Natural killer cell treated with Interleukin-12 subunit alpha and Interleukin-12 subunit beta and Interleukin-15 and Interleukin-18, amount 100 ng/mL, for 72 hours (primary cell): ENCODE data around the gene ATRNL1. TPM values are rescaled to one million over a fixed set of nuclear protein-coding genes. Genes with fewer than 3 reads are reported as not detected.
"Not testable (repeated sequence)": the region's sequence is repeated elsewhere in the genome, so short reads cannot be mapped to it uniquely, and the experiment has no call there.

Source experiments
- ATAC-seq, 2 donors: fragments of 150-1000 bp; cut with Tn5 transposase in 1 of 2; sonication (Bioruptor Pico), chemical (Tn5 transposase) in 1 of 2; 2 replicates each; pipeline ENCODE4 v1.10.0; 2021
- DNase-seq: peaks from one replicate; pipeline ENCODE4 v3.0.0; 2022; ENCODE audit warnings: low spot score
- H3K27ac Mint-ChIP-seq, 2 donors: 1 replicate in 1 of 2; 2 replicates in 1 of 2; pipeline ENCODE4 v1.8.0; 2022; ENCODE audit warnings: mixed read lengths in 2 of 2, mild to moderate bottlenecking in 1 of 2, moderate library complexity in 1 of 2
- H3K27me3 Mint-ChIP-seq, 2 donors: 1 replicate in 1 of 2; 2 replicates in 1 of 2; pipeline ENCODE4 v1.8.0; 2022; ENCODE audit warnings: mixed read lengths in 2 of 2
- H3K36me3 Mint-ChIP-seq: one replicate; pipeline ENCODE4 v1.8.0; 2022; ENCODE audit warnings: mixed read lengths
- H3K4me1 Mint-ChIP-seq, 2 donors: 1 replicate in 1 of 2; 2 replicates in 1 of 2; pipeline ENCODE4 v1.8.0; 2022; ENCODE audit warnings: low read depth in 2 of 2, mixed read lengths in 2 of 2, mild to moderate bottlenecking in 1 of 2
- H3K4me3 Mint-ChIP-seq: one replicate; pipeline ENCODE4 v1.8.0; 2022; ENCODE audit warnings: mixed read lengths
- H3K9me3 Mint-ChIP-seq: 2 replicates; pipeline ENCODE4 v1.8.0; 2022; ENCODE audit warnings: mixed read lengths
- total RNA-seq, 2 donors: library from RNA; stranded (reverse); gene quantifications; one replicate each; pipeline ENCODE4 v1.2.3, GENCODE V29; 2022

Gene ATRNL1
- total RNA-seq, 2 donors from 2014 or later = not detected

GRCh38 chr10:115105411-115105810 is 12.2 kb downstream of the ATRNL1 start:
- not testable (repeated sequence) for ATAC-seq, H3K4me3 Mint-ChIP-seq, H3K27ac Mint-ChIP-seq, H3K36me3 Mint-ChIP-seq, H3K9me3 Mint-ChIP-seq, DNase-seq, H3K4me1 Mint-ChIP-seq
- peaks cover 0 to 11% of the 10 kb centered on the region in 2 donors for H3K27me3 Mint-ChIP-seq

GRCh38 chr10:115107830-115108229 is 14.7 kb downstream of the ATRNL1 start:
- no peaks in the 10 kb centered on the region for H3K4me1 Mint-ChIP-seq
- H3K27ac Mint-ChIP-seq = no peak overlapping the region
- H3K9me3 Mint-ChIP-seq = no peaks in the 10 kb centered on the region
- DNase-seq = no peak
- no peak overlapping the region for H3K4me3 Mint-ChIP-seq
- H3K27me3 Mint-ChIP-seq = peaks cover 0 to 17% of the 10 kb centered on the region in 2 donors
- peaks cover 4% of the 10 kb centered on the region for H3K36me3 Mint-ChIP-seq
- ATAC-seq = no peak

GRCh38 chr10:115117301-115117700 is 24.1 kb downstream of the ATRNL1 start:
- no peaks in the 10 kb centered on the region for H3K36me3 Mint-ChIP-seq
- no peaks in the 10 kb centered on the region for H3K4me1 Mint-ChIP-seq
- no peak overlapping the region for H3K27ac Mint-ChIP-seq
- no peak for DNase-seq
- ATAC-seq = no peak
- H3K4me3 Mint-ChIP-seq = no peak overlapping the region
- H3K27me3 Mint-ChIP-seq = peaks cover 7 to 13% of the 10 kb centered on the region in 2 donors
- H3K9me3 Mint-ChIP-seq = no peaks in the 10 kb centered on the region

- ATAC-seq (no peak), DNase-seq (no peak)
- H3K9me3 Mint-ChIP-seq = no peaks in the 10 kb centered on the region
- no peaks in the 10 kb centered on the region for H3K36me3 Mint-ChIP-seq
- H3K4me1 Mint-ChIP-seq = no peaks in the 10 kb centered on the region
- H3K4me3 Mint-ChIP-seq = no peak overlapping the region
- H3K27ac Mint-ChIP-seq = no peak overlapping the region
- peaks cover 7 to 8% of the 10 kb centered on the region in 2 donors for H3K27me3 Mint-ChIP-seq
Measured at GRCh38 chr10:115118346-115118745, 25.2 kb downstream of the ATRNL1 start.

- Mint-ChIP-seq H3K4me1 (no peaks in the 10 kb centered on the region), H3K27ac (no peak overlapping the region), H3K36me3 (no peaks in the 10 kb centered on the region), H3K27me3 (no peaks in the 10 kb centered on the region), H3K9me3 (no peaks in the 10 kb centered on the region), H3K4me3 (no peak overlapping the region)
- ATAC-seq (no peak), DNase-seq (no peak)
Measured at GRCh38 chr10:115125505-115125904, 32.3 kb downstream of the ATRNL1 start.

GRCh38 chr10:115129752-115130151 is 36.6 kb downstream of the ATRNL1 start:
- H3K4me3 Mint-ChIP-seq = no peak overlapping the region
- H3K27me3 Mint-ChIP-seq = no peaks in the 10 kb centered on the region
- no peaks in the 10 kb centered on the region for H3K36me3 Mint-ChIP-seq
- H3K27ac Mint-ChIP-seq = no peak overlapping the region
- H3K4me1 Mint-ChIP-seq = no peaks in the 10 kb centered on the region
- ATAC-seq (no peak), DNase-seq (no peak)
- H3K9me3 Mint-ChIP-seq = no peaks in the 10 kb centered on the region

- Mint-ChIP-seq H3K27me3 (no peaks in the 10 kb centered on the region), H3K9me3 (no peaks in the 10 kb centered on the region), H3K4me1 (no peaks in the 10 kb centered on the region), H3K4me3 (no peak overlapping the region), H3K27ac (no peak overlapping the region), H3K36me3 (no peaks in the 10 kb centered on the region)
- DNase-seq (no peak), ATAC-seq (no peak)
Measured at GRCh38 chr10:115136616-115137015, 43.5 kb downstream of the ATRNL1 start.

- ATAC-seq = no peak
- H3K27me3 Mint-ChIP-seq = peaks cover 0 to 8% of the 10 kb centered on the region in 2 donors
- no peaks in the 10 kb centered on the region for H3K36me3 Mint-ChIP-seq
- H3K9me3 Mint-ChIP-seq = no peaks in the 10 kb centered on the region
- H3K4me1 Mint-ChIP-seq = no peaks in the 10 kb centered on the region
- DNase-seq = no peak
- no peak overlapping the region for H3K27ac Mint-ChIP-seq
- H3K4me3 Mint-ChIP-seq = no peak overlapping the region
Measured at GRCh38 chr10:115141254-115141653, 48.1 kb downstream of the ATRNL1 start.

GRCh38 chr10:115157357-115157756 is 64.2 kb downstream of the ATRNL1 start:
- Mint-ChIP-seq H3K9me3 (peaks cover 3% of the 10 kb centered on the region), H3K4me1 (no peaks in the 10 kb centered on the region), H3K27ac (no peak overlapping the region), H3K4me3 (no peak overlapping the region), H3K36me3 (peaks cover 4% of the 10 kb centered on the region), H3K27me3 (peaks cover 2 to 7% of the 10 kb centered on the region in 2 donors)
- no peak for ATAC-seq
- no peak for DNase-seq

GRCh38 chr10:115163129-115163528 is 70.0 kb downstream of the ATRNL1 start:
- no peaks in the 10 kb centered on the region for H3K4me1 Mint-ChIP-seq

GRCh38 chr10:115164220-115164619 is 71.1 kb downstream of the ATRNL1 start:
- Mint-ChIP-seq H3K4me3 (no peak overlapping the region), H3K36me3 (no peaks in the 10 kb centered on the region), H3K27ac (no peak overlapping the region), H3K27me3 (peaks cover 0 to 12% of the 10 kb centered on the region in 2 donors), H3K9me3 (no peaks in the 10 kb centered on the region), H3K4me1 (no peaks in the 10 kb centered on the region)
- ATAC-seq (no peak), DNase-seq (no peak)

More at GRCh38 chr10:115163129-115163528, 70.0 kb downstream of the ATRNL1 start:
- H3K9me3 Mint-ChIP-seq = no peaks in the 10 kb centered on the region
- peaks cover 0 to 12% of the 10 kb centered on the region in 2 donors for H3K27me3 Mint-ChIP-seq
- DNase-seq (no peak), ATAC-seq (no peak)
- H3K27ac Mint-ChIP-seq = no peak overlapping the region
- no peak overlapping the region for H3K4me3 Mint-ChIP-seq
- no peaks in the 10 kb centered on the region for H3K36me3 Mint-ChIP-seq

- H3K27ac Mint-ChIP-seq = no peak overlapping the region
Measured at GRCh38 chr10:115167751-115168150, 74.6 kb downstream of the ATRNL1 start.

GRCh38 chr10:115171392-115171960 is 78.3 kb downstream of the ATRNL1 start:
- ATAC-seq = no peak
- H3K27me3 Mint-ChIP-seq = no peaks in the 10 kb centered on the region
- H3K27ac Mint-ChIP-seq = no peak overlapping the region
- H3K9me3 Mint-ChIP-seq = no peaks in the 10 kb centered on the region
- H3K4me1 Mint-ChIP-seq = no peaks in the 10 kb centered on the region
- no peak overlapping the region for H3K4me3 Mint-ChIP-seq
- DNase-seq = no peak
- no peaks in the 10 kb centered on the region for H3K36me3 Mint-ChIP-seq

More at GRCh38 chr10:115167751-115168150, 74.6 kb downstream of the ATRNL1 start:
- ATAC-seq = no peak
- Mint-ChIP-seq H3K9me3 (no peaks in the 10 kb centered on the region), H3K4me1 (no peaks in the 10 kb centered on the region), H3K4me3 (no peak overlapping the region), H3K27me3 (peaks cover 0 to under 1% of the 10 kb centered on the region in 2 donors), H3K36me3 (no peaks in the 10 kb centered on the region)
- DNase-seq = no peak

- Mint-ChIP-seq H3K4me1 (no peaks in the 10 kb centered on the region), H3K36me3 (no peaks in the 10 kb centered on the region), H3K9me3 (no peaks in the 10 kb centered on the region), H3K27me3 (no peaks in the 10 kb centered on the region), H3K27ac (no peak overlapping the region), H3K4me3 (no peak overlapping the region)
- no peak for ATAC-seq
- no peak for DNase-seq
Measured at GRCh38 chr10:115173915-115174443, 80.8 kb downstream of the ATRNL1 start.

- peaks cover 3 to 11% of the 10 kb centered on the region in 2 donors for H3K4me1 Mint-ChIP-seq
- not testable (repeated sequence) for DNase-seq, H3K27ac Mint-ChIP-seq, H3K27me3 Mint-ChIP-seq, ATAC-seq, H3K36me3 Mint-ChIP-seq, H3K9me3 Mint-ChIP-seq
- H3K4me3 Mint-ChIP-seq = peak overlapping the region; percentile 75
Measured at GRCh38 chr10:115207276-115207675, 114.1 kb downstream of the ATRNL1 start.
